Measurements from ENCODE around the gene RNF213.
"Not testable (repeated sequence)": the region's sequence is repeated elsewhere in the genome, so short reads cannot be mapped to it uniquely, and the experiment has no call there.

Gene RNF213

DNA sequence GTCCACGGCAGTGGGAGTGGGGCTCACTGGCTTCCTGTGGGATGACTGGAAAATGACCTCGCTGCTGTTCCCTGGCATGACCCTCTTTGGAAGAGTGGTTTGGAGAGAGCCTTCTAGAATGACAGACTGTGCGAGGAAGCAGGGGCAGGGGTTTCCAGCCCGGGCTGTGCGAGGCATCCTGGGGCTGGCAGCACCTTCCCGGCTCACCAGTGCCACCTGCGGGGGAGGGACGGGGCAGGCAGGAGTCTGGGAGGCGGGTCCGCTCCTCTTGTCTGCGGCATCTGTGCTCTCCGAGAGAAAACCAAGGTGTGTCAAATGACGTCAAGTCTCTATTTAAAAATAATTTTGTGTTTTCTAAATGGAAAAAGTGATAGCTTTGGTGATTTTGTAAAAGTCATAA lies 7.8 kb upstream of the RNF213 start:
- DNase-seq (ENCODE audit: low read depth): peak; percentile 73

DNA sequence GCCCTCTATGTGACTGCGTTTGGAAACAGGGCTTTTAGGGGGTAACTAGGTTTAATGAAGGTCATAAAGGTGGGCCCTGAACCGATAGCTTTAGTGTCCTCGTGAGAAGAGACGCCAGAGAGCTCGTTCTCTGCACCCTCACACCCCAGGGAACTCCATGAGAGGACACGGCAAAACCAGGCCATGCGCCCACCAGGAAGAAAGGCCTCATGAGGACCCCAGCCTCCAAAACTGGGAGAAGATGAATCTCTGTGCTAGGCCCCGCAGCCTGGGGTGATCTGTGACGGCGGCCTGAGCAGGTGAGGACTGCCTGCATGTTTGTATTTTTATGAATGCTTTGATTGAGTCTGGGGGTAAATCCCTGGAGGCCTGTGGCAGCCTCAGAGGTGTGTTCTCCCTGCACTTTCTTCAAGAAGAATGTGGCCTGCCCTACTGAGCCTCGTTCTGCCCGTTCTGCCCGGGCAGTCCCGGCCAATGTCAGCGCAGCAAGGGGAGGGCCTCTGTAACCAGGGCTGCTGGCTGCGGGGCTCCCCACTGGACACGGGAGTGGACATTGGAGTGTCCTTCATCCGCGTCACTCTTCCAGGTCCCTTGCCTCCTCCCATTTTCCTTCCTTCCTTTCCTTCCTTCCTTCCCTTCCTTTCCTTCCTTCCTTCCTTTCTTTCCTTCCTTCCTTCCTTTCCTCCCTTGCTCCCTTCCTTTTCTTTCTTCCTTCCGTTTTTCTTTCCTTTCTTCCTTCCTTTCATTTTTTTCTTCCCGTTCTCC lies 6.8 kb upstream of the RNF213 start:
- DNase-seq (ENCODE audit: low read depth): no peak

DNA sequence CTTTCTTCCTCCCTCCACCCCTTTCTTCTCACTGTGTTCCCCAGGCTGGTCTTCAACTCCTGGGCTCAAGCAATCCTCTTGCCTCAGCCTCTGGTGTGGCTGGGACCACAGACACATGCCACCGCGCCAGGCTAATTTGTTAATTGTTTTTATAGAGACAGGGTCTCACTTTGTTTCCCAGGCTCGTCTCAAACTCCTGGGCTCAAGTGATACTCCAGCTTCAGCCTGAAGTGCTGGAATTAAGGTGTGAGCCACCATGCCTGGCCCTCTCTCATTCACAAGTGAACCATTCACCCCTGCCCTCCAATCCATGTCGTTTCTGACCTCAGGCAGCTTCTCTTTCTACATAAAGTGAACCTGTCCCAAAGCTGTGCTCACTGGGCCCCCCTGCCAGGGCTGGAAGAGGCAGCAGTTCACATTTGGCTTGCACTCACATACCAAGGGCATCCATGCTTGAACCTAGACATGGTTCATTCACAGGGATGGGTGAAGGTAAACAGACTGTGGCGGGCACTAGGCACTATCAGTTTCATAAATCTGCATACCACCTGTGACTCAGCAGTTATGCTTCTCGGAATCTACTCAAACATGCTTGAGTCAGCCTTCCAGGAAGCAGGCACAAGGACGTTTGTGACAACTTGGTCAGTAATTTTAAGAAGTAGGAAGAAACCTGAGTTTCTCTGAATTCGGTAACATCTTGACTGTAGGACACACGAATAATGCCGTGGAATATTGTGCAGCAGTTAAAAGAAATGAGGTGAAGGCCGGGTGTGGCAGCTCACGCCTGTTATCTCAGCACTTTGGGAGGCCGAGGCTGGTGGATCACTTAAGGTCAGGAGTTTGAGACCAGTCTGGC lies 6.0 kb upstream of the RNF213 start:
- DNase-seq (ENCODE audit: low read depth): no peak

DNA sequence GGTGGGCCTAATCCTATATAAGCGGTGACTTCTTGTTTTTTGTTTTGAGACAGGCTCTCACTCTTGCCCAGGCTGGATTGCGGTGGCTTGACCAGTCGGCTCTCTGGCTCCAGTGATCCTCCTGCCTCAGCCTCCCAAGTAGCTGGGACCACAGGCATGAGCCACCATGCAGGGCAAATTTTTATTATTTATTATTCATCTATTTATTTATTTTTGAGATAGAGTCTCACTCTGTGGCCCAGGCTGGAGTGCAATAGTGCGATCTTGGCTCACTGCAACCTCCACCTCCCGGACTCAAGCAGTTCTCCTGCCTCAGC lies 4.7 kb upstream of the RNF213 start:
- no peak for DNase-seq (ENCODE audit: low read depth)

DNA sequence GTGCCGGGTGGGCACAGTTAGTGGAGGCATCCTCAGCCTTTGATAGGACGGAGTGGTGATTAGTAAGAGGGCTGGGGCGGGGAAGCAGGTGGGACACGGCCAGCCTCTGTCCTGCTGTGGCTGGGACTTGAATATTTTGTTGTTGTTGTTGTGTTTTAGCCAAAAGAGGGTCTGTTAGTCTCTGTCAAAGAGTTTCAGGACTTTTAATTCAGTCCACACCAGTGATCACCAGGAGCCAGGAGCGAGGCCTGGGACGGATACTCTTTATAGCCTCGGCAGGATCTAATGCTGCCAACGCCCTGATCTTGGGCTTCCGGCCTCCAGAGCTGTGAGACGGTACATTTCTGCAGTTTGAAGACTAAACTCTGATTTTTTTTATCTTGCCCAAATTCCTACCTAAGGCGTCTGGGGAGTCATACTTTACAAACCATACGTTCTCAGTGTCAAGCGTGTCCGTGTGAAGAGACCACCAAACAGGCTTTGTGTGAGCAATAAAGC lies 2.9 kb upstream of the RNF213 start:
- no peak for DNase-seq (ENCODE audit: low read depth)

DNA sequence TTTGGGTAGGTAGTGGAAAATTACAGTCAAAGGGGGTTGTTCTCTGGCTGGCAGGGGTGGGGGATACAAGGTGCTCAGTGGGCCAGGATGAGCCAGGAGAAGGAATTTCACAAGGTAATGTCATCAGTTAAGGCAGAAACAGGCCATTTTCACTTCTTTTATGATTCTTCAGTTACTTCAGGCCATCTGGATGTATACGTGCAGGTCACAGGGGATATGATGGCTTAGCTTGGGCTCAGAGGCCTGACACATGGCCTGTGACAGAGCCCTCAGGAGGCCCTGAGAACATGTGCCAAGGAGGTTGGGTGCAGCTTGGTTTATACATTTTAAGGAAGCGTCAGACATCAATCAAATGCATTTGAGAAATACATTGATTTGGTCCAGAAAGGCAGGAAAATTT lies 2.4 kb upstream of the RNF213 start:
- DNase-seq (ENCODE audit: low read depth): not testable (repeated sequence)

DNA sequence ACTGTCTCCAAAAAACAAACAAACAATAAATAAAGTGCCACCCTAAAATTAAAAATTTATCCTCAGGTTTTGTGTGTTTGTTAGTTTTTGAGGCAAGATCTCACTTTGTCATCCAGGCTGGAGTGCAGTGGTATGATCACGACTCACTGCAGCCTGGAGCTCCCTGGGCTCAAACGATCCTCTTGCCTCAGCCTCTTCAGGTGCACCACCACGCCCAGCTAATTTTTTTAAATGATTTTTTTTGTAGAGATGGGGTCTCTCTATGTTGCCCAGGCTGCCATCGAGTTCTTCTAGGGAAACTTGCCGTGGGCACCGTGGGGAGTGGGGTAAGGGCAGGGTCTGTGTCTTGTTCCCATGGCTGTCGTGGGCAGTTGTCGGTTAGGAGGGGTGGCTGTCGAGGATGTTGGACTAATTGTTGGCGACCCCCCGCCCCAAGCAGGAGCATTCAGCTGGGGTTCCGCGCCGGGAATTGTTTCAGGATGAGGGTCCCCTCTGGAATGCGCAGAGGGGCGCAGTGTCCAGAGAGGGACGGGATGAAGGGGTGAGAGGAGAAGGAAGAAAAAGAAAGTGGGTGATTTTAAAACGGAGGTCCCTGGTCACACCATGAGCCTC lies 1.1 kb upstream of the RNF213 start:
- no peak for DNase-seq (ENCODE audit: low read depth)

DNA sequence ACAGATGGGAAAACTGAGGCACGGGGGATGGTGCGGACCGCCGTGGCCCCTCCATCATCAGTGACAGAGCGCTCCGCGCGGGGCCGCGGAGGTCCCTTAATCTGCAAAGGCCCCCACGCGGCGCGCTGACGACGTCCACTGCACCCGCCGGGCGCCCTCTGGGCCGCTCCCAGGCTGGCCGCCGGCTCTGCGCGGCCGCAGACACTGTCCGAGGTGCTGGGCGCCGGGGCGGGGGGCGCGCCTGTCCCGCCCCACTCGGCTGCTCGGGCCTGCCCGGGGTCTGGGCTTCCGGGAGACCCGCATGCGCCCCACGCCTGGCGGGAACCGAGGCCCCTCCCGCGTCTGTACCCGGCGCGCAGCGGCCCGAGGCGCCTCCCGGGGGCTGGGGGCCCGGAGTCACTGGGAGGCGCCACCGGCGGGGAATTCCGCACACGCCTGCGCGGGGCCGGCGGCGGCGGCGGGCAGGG lies 550 bp upstream of the RNF213 start:
- peak; percentile 63 for DNase-seq (ENCODE audit: low read depth)

DNA sequence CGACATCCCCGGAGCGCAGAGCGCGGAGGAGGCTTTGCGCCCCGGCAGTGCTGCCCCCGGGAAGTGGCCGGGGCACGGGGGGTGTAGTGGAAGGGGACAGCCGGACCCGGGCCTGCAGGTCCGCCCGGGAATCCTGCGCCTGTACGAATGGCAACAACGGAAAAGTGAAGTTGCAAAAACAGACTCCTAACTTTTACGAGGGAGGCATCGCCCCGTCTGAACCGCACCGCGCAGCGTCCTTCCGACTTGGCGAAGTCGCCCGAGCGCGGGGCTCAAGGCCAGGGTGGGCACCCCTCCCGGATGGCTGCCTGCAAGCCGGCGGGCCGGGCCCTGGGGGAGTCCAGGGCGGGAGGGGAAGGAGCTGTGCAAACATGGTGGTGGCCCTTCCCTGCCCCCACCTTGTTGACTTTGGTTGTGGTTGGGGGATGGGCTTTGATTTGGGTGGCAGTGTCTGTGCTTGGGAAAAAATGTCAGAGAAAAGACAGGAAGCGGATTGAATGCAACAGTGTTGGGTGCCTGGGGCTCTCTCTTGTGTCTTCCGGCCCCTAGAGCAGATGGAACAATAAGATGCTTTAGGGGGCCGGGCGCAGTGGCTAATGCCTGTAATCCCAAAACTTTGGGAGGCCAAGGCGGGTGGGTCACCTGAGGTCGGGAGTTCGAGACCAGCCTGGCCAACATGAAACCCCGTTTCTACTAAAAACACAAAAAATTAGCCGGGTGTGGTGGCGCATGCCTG lies 675 bp downstream of the RNF213 start:
- peak; percentile 39 for DNase-seq (ENCODE audit: low read depth)

DNA sequence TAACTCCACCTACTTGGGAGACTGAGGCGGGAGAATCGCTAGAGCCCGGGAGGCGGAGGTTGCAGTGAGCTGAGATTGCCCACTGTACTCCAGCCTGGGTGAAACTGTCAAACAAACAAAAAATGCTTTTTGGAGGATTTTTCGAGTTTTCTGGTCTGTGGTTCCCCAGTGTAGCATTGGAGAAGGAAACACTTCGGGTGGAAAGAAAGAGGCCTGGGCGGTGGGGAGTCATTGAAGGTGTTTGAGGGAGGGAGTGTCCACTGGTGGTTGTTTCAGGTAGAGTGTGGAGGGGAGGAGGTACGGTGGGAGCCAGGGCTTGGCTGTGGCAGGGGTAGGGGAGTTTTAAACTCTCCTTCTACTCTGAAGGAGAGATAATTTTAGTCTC lies 1.2 kb downstream of the RNF213 start:
- no peak for DNase-seq (ENCODE audit: low read depth)

DNA sequence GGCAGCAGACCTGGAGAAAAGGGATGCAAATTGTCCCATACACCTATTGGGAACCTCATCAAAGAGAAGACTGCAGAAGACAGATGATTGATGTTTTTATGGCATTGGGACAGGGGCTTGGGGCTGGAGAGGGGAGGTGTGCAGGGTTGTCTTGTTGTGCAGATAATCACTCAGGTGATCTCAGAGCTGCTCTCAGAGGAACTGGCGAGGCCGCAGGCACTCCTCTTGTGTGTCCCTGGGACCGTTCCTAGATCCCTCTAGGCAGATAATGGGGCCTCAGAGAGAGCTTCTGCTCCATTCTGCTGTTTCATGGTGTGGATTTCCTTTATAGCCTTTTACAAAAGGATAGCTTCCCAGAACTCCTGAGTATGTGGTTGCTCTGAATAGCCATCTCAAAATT lies 1.6 kb downstream of the RNF213 start:
- DNase-seq (ENCODE audit: low read depth): no peak

DNA sequence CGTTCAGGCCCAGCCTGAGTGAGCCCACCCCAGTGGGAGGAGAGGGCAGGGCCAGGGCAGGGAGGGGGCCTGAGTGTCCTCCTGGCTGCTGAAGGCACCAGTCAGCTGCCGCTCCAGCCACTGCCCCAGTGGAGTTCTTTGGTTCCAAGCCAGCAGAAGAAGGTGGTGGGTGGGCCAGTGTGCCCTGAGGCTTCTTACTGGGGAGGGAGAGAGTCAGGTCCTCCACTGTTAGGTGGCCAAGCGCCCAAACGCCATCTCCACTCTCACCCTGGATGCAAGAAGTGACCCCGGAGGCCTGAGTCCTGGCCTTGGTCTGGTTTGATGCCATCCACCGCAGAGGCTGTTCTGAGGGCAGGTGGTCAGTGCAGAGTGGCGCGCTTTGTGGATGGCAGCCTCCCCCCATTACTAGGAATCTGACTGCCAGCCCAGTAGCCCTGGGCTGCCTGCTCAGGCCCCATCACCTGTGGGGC lies 2.2 kb downstream of the RNF213 start:
- no peak for DNase-seq (ENCODE audit: low read depth)

DNA sequence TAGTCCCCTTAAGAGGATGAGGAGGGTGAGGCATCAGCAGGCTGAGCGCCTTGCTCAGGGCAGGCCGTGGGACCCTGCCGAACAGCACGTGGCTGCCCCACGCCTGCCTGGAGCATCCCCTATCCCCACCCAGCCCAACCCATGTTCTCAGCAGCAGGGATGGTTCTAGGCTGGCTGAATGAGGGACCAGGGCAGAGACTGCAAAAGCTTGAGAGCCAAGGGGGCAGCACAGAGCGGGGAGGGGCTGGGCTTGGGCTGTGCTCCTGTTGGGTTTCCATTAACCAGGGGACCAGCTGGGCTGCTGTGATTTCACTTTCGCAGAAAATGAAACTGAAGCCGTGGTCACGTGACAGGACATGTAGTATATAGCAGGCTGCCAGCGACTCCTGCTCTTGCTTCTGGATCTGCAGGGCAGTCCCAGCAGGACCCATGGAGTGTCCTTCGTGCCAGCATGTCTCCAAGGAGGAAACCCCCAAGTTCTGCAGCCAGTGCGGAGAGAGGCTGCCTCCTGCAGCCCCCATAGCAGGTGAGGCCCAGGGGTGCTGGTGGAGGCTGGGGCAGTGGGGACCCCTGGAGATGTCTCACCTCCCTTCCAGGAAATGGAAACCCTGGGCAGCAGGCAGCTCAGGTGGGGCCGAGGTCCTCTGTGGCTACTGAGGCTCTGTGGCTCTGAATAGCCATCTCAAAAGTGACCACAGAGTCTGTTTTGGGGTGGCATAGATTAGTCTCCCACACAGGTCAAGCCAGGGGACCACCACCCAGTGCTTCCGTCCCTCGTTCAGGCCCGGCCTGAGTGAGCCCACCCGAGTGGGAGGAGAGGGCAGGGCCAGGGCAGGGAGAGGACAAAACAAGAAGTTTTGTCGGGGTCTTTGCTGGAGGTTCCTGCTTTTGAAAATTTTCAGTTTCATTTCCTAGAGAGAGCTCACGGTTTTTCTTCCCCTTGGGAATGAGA lies 2.9 kb downstream of the RNF213 start:
- DNase-seq (ENCODE audit: low read depth): peak; percentile 83

DNA sequence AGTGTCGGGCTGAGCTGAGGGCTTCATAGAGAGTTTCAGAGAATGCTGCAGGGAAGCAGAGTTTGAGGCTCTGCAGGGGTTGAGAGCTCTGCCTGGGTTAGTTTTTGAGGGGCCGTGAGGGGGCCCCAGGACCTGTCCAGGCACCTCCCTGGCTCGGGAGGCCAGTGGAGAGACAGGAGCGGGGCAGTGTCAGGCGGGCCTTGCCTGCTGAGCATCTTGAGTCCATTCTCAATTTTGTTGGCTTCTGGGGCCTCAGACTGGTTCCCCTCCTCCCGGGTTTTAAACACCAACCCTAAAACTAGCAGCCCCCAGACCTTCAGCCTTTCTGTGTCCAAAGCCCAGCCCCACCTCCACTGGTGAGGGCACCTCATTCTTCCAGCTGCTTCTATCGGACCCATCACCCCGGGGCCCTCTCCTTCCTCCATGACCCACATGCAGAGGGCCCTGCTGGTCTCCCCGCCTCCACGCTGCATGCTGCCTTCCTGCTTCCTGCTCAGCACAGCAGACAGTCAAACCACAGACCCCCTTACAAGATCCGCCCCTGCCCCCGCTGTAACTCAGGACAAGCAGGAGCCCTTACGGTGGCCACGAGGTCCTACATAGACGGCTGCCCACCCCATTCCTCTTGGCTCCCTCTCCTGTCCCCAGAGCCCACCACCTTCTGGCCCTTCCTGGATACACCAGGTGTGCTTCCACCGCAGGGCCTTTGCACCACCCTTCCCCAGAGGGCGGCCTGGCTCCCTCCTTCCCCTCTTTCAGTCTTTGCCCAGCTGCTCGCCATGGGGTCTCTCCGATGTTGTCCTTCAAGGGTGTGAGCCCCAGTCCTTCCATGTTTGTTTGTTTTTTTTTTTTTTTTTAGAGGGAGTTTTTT lies 3.8 kb downstream of the RNF213 start:
- DNase-seq (ENCODE audit: low read depth): no peak

DNA sequence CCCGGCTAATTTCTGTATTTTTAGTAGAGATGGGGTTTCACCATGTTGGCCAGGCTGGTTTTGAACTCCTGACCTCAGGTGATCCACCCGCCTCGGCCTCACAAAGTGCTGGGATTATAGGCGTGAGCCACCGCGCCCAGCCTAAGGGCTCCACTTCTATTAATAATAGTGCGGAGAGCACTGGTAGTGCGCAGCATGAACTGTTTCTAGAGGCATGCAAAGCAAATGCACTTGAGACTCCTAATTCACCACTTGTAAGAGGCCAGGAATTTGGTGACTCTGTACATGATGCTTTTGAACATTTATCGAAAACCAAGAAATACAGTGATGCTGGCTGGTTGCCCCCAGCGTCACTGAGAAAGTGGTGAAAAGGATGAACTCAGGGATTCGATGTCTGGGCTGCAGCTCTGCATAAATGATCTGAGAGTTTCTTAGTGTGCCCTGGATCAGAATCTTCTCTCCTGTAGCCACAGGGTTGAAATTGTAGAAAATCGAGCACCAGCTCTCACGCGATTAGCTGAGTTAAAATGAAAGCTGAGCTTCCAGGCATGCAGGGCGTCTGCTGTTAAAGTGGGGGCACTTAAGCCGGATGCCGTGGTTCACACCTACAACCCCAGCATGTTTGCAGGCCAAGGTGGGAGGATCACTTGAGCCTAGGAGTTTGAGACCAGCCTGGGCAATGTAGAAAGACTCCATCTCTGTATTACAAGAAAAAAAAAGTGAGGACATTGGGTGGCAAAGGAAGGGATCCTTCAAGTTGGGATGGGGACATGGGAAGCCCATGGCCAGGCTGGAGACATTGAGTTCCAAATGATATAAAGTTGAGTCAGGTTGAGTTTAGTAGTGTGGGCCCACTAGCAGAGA lies 4.8 kb downstream of the RNF213 start:
- DNase-seq (ENCODE audit: low read depth): no peak

DNA sequence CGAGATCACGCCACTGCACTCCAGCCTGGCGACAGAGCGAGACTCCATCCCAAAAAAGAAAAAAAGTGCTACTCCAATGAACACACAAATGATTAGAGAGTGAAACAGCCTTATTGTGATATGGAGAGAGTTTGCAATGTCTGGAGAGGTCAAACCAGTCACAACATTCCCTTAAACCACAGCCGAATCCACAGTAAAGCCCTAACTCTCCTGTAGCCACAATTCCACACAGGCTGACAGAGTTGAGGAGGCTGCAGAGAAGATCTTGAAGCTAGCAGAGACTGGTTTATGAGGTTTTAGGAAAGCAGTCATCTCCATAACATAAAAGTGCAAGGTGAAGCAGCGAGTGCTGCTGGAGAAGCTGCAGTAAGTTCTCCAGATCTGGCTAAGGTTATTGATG lies 6.7 kb downstream of the RNF213 start:
- no peak for DNase-seq (ENCODE audit: low read depth)

DNA sequence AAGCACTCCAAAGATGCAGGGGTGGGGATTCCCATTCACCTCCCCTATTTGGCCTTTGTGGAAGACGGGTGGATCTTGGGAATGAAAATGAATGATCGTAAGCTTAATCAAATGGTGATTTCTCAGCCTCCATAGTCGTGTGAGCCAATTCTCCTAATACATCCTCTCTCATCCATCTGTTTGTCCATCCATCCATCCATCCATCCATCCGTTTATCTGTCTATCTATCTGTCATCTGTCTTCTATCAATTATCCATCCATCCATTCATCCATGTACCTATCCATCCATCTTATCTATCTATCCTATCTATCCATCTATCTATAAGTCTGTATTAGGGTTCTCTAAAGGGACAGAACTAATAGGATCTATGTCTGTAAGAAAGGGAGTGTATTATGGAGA lies 7.8 kb downstream of the RNF213 start:
- no peak for DNase-seq (ENCODE audit: low read depth)

DNA sequence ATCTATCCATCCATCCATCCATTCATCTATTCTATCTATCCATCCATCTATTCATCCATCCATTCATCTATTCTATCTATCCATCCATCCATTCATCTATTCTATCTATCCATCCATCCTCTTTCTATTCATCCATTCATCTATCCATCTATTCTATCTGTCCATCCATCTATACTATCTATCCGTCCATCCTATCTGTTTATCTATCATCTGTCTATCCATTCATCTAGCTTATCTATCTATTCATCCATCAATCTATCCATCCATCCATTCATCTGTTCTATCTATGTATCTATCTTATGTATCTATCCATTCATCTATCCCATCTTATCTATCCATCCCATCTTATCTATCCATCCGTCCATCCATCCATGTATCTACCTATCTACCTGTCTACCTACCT lies 8.8 kb downstream of the RNF213 start:
- no peak for DNase-seq (ENCODE audit: low read depth)

DNA sequence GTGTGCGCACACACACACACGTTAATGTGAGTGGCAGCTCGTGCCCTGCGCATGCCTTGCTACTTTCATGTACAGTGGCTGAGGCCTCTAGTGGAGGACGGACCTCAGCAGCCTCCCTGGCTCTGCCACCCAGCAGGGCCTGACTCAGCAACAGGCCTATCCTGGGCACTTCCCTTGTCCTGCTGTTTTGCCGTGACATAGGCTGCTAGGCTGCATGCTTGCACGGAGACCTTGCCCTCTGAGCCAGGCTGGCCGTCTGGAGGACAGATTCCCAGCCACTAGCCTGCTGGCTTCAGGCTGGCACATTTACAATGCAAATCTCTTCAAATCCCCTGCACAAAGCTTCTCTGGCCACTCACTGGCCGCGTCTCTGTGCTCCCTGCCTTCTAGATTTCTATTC lies 9.5 kb downstream of the RNF213 start:
- DNase-seq (ENCODE audit: low read depth): no peak

All from stimulated activated CD8-positive, alpha-beta memory T cell treated with anti-CD3 and anti-CD28 coated beads, Interleukin-12 subunit alpha, Interleukin-12 subunit beta, amount 100 ng/mL, for 1 hour (primary cell).